Stimulated activated CD8-positive, alpha-beta memory T cell treated with anti-CD3 and anti-CD28 coated beads, Interleukin-15, amount 100 ng/mL, for 4 hours (primary cell): ENCODE data around the gene RLIM.
"Not testable (repeated sequence)": the region's sequence is repeated elsewhere in the genome, so short reads cannot be mapped to it uniquely, and the experiment has no call there.

Source experiments
- DNase-seq, 2 donors: peaks; one replicate each; pipeline ENCODE4 v3.0.0-alpha.2; 2020; ENCODE audit warnings: low read depth in 2 of 2

Gene RLIM, protein sequence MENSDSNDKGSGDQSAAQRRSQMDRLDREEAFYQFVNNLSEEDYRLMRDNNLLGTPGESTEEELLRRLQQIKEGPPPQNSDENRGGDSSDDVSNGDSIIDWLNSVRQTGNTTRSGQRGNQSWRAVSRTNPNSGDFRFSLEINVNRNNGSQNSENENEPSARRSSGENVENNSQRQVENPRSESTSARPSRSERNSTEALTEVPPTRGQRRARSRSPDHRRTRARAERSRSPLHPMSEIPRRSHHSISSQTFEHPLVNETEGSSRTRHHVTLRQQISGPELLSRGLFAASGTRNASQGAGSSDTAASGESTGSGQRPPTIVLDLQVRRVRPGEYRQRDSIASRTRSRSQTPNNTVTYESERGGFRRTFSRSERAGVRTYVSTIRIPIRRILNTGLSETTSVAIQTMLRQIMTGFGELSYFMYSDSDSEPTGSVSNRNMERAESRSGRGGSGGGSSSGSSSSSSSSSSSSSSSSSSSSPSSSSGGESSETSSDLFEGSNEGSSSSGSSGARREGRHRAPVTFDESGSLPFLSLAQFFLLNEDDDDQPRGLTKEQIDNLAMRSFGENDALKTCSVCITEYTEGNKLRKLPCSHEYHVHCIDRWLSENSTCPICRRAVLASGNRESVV

DNA sequence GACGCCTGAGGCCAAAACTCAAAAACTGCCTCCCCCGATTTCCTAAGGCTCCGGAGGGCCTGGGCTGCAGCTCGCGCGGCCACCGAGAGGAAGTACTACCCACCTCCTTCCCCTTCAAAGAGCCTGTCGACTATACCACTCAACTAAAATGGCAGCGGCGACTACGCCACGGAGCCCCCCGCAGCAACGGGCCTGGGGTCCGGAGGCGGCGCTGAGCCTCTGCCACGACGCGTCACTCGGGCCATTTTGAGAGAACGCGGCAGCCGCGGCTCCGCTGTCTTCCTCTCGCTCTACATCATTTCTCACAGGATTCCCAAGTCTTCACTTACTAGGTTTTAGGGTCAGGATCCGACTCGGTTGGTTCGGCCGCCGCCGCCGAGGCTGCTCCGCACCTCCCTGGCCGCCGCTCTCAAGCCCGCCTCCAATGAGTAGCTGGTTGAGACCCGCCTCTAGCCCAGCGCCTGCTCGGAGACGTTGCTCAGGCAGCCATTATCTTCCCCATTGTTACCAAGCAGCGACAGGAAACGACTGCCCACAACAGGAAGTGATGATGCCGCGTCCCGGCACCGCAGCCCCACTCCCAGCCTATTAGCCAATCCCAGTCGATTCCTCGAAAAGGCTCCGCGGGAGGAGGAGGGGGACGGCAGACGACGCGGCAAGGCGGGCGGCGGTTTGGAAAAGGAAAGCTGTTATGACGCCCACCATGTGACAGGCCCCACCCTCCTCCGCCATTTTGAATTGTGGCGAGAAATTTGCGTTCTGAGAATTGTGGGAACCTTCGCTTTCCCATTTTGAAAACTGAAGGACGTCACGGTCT is at the start of gene RLIM:
RLIM (minus strand) TSS at position 532 of the 817 bp plus-strand sequence. CDS start 18,647 bp downstream, outside the sequence.
- DNase-seq = peak; percentile 84 to 88

DNA sequence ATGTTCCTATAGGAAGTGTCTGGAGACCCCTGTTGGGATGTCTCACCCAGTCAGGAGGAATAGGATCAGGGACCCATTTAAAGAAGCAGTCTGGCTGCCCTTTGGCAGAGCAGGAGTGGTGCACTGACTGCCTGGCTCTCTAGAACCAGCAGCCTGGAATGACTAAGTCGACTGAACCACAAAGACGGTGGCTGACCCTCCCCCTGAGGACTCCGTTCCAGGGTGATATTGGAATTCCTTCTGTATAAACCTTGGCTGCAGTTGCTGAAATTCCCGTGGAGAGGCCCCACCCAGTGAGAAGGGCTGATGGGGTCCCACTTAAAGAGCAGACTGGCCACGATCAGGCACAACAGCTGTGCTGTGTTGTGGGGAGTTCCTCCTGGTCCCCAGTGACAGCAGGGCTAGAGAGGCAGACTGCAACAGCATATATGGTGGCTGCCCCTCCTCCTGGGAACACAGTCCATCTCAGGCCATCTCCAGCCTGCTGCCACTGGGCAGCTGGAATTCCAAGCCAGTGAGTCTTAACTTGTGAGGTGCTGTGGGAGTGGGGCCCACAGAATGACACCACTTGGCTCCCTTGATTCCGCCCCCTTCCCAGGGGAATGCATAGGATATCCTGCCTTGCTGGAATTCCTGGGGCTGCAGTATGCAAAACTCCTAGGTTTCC is 41.8 kb upstream of the RLIM start:
- no peak for DNase-seq

DNA sequence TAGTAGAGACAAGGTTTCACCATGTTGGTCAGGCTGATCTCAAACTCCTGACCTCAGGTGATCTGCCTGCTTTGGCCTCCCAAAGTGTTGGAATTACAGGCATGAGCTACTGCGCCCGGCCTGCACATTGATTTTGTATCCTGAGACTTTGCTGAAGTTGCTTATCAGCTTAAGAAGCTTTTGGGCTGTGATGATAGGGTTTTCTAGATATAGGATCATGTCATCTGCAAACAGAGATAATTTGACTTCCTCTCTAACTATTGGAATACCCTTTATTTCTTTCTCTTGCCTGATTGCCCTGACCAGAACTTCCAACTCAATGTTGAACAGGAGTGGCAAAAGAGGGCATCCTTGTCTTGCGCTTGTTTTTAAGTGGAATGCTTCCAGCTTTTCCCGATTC is 40.5 kb upstream of the RLIM start:
- DNase-seq = not testable (repeated sequence)

DNA sequence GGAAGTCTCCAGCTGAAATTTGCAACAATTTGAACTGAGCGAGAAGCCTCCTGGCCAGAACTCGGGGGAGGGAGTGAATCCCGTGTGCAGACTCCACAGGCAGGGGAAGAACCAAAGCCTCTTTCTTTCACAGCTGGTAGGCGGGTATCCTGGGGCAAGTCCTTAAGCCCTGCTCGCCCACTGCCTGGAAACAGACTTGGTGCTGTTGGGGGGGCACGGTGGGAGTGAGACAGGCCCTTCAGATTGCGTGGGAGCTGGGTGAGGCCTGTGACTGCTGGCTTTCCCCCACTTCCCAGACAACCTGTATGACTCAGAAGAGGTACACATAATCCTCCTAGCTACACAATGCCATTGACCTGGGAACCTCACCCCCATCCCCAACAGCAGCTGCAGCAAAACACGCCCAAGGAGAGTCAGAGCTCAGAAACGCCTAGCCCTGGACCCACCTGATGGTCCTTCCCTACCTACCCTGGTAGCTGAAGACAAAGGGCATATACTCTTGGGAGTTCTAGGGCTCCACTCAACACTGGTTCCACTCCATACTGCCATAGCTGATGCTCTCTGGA is 22.4 kb upstream of the RLIM start:
- no peak for DNase-seq

DNA sequence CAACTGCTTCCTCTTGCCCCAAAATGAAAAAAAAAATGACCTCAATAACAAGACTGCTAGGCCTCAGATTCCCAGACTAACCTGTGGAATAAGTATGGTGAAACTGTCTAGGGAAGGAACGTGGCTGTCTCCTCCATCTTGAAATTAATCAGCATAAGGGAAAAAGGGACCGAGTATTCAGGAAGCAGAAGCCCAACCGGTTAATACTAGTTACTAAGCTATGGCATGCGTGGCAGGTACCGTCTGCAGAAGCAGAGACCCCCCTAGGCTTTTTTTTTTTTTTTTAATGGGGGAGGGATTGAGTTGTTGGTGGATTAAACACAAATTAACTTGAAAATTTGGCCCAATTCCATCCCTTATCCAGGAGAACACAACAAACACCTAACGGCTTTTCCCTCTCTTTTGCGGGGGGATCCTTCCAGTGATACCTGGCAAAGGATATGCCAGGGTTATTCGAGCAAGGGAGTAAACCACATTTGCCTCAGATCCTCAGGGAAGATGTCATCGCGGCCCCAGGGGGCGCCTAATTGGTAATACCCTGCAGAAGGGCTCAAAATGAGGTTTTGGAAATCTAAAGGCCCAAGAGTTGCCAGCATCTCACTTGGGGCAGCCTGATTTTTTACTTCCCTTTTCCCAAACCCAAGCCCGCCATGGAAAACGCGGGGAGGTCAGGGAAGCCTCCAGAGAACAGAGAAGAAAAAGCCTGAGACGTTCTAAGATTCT is 893 bp downstream of the RLIM start:
- DNase-seq = peak in 1 of 2 donors; percentile 1

DNA sequence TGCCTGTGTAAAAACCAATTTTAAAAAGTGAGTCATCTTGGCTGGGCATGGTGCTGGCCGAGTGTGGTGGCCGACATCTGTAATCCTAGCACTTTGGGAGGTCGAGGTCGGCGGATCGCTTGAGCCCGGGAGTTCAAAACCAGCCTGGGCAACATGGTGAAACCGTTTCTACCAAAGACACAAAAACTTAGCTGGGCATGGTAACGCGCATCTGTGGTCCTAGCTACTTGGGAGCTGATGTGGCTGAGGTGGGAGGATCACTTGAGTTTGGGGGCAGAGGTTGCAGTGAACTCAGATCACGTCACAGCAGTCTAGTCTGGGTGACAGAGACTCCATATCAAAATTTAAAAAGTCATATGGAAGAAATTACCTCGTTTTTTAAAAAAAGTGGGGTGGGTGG is 7.6 kb downstream of the RLIM start:
- no peak for DNase-seq

DNA sequence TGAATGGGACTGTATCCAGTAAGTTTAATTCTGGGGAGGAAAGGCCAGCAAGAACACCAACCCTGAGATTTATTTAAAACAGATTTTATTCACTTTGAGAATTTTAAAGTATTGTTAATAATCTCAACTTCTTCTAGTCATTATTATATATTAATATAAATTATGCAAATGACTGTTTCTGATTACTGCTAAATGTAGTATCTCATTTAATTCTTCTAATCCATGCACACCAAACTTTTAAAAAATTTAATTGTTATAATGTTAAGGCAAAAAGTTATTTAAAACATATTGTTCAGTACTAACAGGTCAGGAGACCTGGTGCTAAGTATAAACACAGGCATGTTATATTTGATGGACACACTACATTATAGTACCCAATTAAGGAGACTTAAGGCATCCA is 8.1 kb downstream of the RLIM start:
- DNase-seq = no peak

DNA sequence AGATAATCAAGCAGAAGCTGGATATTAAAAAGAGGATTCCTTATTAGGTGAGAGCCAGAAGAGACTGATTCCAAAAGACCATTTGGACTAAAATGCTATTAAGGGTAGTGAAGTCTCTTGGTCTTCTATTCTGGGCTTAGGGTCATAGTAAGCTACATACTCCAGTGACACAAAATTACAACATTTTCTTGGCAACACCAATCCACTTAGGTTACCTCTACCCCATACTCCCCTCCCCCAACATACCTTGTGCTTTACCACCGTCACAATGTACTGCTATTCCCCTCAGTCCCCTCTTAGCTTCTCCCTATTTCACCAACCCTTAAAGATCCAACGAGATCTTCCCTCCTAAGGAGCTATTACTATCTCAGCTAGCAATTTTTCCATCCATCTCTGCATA is 11.4 kb downstream of the RLIM start:
- DNase-seq = no peak

DNA sequence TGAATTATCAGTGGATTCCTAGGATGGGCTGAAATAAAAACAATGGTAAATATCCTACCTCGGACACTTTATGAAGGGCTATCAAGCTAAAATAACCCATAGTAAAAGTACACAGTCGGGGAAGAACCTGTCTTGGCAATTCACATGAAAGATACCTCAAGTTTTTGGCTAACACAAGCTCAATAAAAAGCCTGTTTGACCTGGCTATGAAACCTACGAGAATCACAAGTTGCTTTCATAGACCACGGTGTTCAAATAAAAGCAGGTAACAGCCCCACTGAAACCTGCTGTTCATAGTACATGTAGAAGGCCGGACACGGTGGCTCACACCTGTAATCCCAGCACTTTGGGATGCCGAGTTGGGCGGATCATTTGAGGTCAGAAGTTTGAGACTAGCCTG is 12.3 kb downstream of the RLIM start:
- DNase-seq = no peak

DNA sequence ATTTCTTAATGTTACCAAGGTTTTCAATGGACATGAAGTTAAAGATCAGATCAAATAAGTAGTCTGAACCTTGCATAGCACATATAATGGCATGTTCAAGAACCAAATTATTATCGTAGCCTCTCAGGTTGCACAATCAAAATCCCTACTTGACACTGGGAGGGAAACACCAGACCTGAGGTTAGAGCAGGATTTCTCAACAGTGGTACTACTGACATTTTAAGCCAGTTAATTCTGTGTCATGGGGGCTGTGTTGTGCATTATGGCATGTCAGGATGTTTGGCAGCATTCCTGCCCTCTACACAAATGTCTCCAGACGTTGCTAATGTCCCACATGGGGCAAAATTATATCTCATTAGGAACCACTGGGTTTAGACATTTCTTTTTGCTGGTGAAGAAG is 20.8 kb downstream of the RLIM start:
- no peak for DNase-seq

DNA sequence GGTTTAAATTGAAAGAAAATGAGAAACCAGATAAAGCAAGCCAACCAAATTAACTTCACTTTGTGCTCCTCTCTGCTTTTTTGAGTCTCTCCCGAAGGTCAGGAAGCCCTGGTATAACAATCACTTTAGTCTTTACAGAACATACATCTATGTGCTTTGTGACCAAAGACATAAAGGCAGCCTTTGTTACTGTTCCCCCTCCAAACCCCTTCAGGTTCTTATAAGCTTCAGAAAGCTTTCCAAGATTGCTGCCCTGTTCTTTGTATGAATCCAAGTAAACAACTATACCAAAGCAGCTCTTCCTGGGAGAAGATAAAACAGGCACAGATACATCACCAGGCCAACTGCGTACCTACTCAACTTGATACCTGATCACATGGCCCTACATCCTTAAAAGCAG is 28.7 kb downstream of the RLIM start:
- no peak for DNase-seq

DNA sequence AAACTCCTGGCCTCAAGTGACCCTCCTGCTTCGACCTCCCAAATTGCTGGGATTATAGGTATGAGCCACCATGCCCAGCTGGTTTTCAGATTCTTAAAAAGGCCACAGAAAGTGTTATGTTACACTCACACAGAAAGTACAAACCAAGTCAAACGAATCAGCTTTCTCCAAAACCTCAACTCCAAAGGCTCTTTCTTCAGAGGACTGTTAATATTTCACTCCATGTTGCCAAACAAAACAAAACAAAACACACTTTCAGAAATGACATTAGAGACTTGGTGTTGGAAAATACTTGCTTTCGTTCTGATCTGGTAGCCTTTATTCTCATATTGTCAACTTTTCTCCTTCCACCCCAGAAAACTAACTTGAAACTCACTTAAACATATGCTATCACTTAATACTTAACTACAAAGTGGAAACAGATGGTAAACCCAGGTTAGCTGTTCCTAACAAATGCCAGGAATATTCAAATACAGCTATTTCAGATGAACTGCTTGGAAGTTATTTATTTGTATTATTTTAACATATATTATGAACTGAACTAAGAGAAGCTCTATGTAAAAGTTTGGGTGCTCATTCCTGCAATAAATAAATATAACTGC is 34.7 kb downstream of the RLIM start:
- DNase-seq = no peak

DNA sequence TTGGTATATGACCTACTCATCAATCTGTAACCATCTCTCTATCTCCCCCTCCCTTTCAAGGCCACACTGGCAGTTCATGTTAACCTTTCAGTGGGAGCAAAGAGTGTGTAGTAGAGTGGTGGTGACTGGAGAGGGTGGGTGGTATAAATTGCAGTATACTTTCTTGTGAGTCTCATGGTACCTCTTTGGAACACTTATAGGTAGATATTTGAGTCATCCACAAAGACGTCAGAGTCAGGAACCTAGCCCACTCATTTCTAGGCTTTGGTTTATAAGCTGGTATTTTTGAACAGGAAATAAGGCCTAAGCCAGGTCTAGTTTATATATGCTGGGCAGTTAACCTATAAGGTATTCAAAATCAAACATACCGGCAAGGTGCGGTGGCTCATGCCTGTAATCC is 36.3 kb downstream of the RLIM start:
- DNase-seq = no peak

DNA sequence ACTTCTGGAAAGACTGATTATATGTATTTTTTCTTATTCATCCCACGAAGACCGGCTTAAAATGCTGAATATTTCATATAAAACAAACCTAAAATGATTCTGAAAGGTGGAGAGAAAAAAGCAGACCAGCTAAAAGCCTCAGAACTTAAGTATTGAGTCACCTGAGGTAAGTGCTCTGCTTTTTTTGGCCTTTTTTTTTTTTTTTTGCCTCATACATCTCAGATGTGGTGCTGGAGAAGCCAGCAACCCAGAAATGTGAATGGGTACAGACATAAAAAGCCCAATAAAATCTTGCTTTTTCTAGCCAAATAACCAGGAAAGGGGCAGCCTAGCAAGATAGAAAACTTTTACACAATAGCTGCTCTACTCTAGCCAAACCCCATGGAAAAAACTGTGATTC is 57.0 kb downstream of the RLIM start:
- no peak for DNase-seq

DNA sequence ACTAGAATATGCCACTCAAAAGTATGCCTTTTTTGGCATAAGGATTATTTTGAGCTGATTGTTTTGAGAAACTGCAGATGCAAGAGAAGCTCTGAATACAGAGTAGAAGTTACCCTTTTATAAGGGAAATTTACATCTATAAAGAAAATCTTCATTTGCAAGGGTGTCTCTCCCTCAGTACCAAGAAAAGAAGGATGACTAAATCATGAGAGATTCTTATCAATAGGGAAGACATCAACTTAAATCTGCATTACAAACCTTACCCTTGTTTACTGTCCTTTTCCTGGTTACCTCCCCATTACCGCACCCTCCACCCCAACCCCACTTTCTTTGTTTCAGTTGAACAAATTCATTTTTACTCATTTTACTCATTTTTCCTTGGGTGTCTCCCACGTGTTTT is 62.5 kb downstream of the RLIM start:
- DNase-seq = no peak

DNA sequence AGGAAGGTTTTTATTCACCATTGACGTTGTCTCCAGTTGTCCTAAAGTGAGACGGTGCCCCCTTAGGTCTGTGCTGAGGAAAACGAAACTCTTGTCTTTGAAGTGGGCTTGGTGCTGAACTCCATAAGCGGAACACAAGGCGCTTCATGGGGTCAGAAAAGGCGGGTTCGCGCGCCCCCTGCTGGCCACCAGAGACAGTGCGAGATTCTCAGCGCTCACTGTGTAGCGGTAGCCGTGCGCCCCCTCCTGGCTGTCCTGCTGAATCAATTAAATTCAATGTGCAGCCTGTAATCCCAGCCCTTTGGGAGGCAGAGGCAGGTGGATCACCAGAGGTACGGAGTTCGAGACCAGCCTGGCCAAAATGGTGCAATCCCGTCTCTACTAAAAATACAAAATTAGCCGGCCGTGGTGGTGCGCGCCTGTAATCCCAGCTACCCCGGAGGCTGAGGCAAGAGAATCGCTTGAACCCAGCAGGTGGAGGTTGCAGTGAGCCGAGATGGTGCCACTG is 64.1 kb downstream of the RLIM start:
- peak; percentile 61 to 69 for DNase-seq

DNA sequence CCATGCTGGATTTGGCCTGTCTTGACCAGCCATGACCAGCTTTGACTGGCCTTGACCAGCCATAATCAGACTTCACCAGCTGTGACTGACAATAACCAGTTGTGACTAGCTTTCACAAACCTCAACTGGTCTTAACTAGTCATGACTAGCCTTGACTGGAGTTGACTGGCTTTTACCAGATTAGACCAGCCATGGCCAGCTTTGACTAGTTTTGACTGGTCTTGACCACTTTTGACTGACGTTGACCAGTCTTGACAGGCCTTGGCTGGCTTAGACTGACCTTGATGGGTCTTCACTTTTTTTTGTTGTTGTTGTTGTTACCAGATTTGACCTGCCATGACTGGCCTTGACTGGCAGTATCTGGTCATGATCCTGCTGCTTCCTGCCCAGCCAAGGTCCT is 67.4 kb downstream of the RLIM start:
- DNase-seq = no peak

DNA sequence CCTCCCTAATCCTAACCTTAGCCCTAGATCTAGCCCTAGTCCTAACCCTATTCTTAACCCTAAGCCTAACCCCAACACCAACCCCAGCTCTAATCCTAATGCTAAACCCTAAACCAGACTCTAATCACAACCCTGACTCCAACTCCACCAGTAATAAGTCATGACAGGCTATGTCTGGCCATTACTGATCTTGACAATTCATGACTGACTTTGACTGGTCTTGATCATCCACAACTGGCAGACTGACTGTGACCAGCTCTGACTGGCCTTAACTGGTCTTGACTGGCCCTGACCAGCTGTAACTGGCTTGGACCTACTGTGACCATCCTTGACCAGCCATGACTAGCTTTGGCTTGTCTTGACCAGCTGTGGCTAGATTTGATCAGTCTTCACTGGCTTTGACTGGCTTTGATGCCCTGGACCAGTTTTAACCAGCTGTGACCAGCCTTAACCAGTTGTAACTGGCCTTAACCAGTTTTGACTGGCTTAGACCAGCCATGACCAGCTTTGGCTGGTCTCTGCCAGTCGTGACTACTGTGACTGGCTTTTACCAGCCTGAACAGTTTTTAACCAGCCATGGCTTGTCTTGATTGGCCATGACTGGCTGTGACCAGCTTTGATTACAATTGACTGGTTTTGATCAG is 68.4 kb downstream of the RLIM start:
- no peak for DNase-seq

DNA sequence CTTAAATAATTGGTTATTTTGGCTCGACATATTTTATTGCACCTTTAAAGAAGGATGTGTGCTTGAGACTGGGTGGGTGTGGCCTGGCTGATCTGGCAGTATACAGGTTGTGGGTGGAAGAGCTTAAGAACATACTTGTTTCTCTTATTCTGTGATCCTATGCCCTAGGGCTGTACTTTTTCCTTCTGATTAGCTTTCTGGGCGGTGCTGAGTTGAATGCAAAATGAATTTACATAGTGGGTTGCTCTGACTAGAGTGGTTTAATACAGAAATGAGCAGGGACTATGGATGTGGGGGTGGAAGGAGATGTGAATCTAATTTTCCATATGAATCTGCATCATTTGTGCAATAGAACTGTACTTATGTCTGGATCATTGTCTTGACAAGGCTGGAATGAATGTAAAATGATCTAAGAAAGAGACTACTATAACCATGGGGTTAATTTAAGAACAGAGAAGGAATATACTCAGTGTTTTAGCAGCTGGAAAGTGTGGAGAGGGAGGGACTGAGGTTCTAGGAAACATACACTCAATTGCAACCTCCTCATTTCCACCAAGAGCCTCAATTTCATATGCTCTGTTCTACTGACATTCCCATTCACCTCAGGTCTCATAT is 73.7 kb downstream of the RLIM start:
- no peak for DNase-seq
